Tibial nerve (tissue), 4 donors: Measurements from ENCODE around the gene PRRT4.

Source experiments
- EP300 ChIP-seq, 2 donors: sonication (generic); formaldehyde crosslinking; IDR thresholded peaks; one replicate each; pipeline ENCODE4 v1.6.1; 2017; ENCODE audit warnings: antibody characterized with exemption in 2 of 2, mild to moderate bottlenecking in 1 of 2
- POLR2A ChIP-seq, 2 donors: fragments of 450-650 bp; IDR thresholded peaks; one replicate each; pipeline ENCODE4 v1.6.1; 2017; ENCODE audit warnings: antibody characterized with exemption in 2 of 2, mild to moderate bottlenecking in 2 of 2, moderate library complexity in 2 of 2
- TF ChIP-seq, protein P1 (sequence below), 5 experiments: fragments of 200-600 bp in 3 of 5; fragments of 450-650 bp in 2 of 5; sonication (generic) in 3 of 5; IDR thresholded peaks; one replicate each; pipeline ENCODE4 v1.5.1; 2016 to 2019; ENCODE audit warnings: antibody characterized with exemption in 5 of 5, mild to moderate bottlenecking in 3 of 5, moderate library complexity in 2 of 5

DNA sequence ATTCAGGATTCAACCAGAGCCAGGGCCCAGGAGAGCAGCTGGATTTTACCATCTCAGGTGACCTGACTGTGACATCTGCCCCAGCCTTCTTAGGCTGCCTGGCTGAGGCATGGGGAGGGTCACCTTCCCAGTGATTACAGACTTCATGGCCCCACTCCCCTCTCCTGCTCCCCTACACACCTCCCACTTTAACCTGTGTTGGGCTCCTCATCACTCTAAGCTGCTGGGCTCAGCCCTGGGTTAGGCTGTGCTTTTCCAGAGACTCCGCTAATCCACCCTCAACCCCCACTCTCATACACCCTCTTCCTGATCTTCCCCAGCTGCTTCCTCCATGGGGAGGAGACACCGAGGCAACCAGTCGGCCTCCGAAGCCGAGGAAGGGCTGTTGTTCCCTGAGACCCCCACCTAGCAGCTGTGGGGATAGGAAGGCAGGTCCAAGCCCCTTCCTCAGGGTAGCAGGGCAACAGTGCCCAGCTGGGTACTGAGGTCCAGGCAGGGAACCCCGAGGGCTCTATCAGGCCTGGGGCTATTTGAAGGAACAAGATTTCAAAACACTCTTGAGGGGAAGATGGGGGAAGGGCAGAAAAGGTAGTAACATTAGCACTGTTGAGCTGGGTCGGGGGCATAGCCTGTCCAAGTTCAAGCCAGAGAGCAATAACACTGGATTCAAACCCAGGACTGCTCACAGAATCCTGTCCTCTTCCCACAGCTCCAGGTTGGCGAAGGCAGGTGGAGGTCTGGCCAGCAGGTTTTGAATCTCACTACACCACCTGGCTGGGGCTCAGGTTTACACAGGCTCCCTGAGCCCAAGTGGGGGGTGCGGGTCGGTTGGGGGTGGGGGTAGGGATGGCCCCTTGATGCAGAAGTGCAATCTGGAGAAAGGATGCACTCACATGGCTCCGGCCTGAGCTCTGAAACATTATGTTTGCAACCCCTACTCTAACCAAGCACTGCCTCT lies 46.5 kb upstream of the PRRT4 start:
- TF ChIP-seq POLR2A (IDR thresholded peaks at IDR 0.05): no peak
- TF ChIP-seq, protein P1, sequence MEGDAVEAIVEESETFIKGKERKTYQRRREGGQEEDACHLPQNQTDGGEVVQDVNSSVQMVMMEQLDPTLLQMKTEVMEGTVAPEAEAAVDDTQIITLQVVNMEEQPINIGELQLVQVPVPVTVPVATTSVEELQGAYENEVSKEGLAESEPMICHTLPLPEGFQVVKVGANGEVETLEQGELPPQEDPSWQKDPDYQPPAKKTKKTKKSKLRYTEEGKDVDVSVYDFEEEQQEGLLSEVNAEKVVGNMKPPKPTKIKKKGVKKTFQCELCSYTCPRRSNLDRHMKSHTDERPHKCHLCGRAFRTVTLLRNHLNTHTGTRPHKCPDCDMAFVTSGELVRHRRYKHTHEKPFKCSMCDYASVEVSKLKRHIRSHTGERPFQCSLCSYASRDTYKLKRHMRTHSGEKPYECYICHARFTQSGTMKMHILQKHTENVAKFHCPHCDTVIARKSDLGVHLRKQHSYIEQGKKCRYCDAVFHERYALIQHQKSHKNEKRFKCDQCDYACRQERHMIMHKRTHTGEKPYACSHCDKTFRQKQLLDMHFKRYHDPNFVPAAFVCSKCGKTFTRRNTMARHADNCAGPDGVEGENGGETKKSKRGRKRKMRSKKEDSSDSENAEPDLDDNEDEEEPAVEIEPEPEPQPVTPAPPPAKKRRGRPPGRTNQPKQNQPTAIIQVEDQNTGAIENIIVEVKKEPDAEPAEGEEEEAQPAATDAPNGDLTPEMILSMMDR (IDR thresholded peaks at IDR 0.05): no peak
- no peak for TF ChIP-seq EP300 (IDR thresholded peaks at IDR 0.05)
